ENCODE measurements around the gene C12orf60. TPM values are rescaled to one million over a fixed set of nuclear protein-coding genes. Genes with fewer than 3 reads are reported as not detected.

Gene C12orf60
- polyA plus RNA-seq, 2 of the 4 experiments (the other 2 are of a cell fraction): 2.4 to 5.5 TPM

DNA sequence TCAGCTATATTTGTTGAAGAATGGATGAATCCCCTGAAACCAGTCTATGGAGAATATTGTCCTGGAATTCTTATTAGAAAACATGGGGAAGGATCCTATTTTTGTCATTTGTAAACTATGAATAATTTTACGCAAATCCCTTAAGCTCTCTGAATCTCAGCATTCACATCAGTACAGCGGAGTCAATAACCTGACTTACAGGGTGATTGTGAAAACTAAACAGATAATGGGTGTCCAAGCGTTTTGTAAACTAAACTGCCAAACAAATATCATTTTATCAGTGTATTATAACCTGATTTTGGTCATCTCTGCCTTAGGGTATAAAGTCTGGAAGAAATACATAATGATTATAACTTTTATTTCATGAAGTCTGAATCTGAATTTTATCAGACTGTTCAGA is 29.9 kb downstream of the C12orf60 start:
- DNase-seq (ENCODE audit: low read depth in 1 of 2, low spot score in 1 of 2) (no peak), ATAC-seq (no peak), FAIRE-seq (no peak)
- Histone ChIP-seq H3K4me2 (peak overlapping the region; percentile 70; the same call in 1 of the 3 replicates), H3K9me3 (no peaks in the 10 kb centered on the region), H3K4me3 (no peak overlapping the region), H3K27ac (peak overlapping the region; percentile 77 to 80), H3K4me1 (peaks cover 43% of the 10 kb centered on the region)
- ChIA-PET CTCF (interaction anchor here (1.1 to 3.9 kb wide), 5 partner anchors 8 to 33 kb away, joined by 3 to 22 read pairs (median 6); partner anchors contain the start of gene SMCO3), POLR2A (interaction anchor here (1.4 to 1.7 kb wide), 2 partner anchors 30 to 63 kb away, joined by 3 to 5 read pairs; partner anchors contain the start of genes C12orf60 and WBP11)
- no peak for TF ChIP-seq EHMT2 (IDR thresholded peaks at IDR 0.05; ENCODE audit: low read depth)
- no peak for TF ChIP-seq ZSCAN20 (CRISPR knock-in tag; IDR thresholded peaks at IDR 0.05)
- TF ChIP-seq RFX5 (IDR thresholded peaks at IDR 0.05): no peak
- no peak for TF ChIP-seq FOSL2 (IDR thresholded peaks at IDR 0.05)
- no peak for TF ChIP-seq FOSL2 (CRISPR knock-in tag; IDR thresholded peaks at IDR 0.05)
- no peak for TF ChIP-seq TP53 (CRISPR knock-in tag; IDR thresholded peaks at IDR 0.05)
- no peak for TF ChIP-seq RARB (CRISPR knock-in tag; IDR thresholded peaks at IDR 0.05)
- no peak for TF ChIP-seq ZNF302 (CRISPR knock-in tag; IDR thresholded peaks at IDR 0.05)
- TF ChIP-seq, protein P1, sequence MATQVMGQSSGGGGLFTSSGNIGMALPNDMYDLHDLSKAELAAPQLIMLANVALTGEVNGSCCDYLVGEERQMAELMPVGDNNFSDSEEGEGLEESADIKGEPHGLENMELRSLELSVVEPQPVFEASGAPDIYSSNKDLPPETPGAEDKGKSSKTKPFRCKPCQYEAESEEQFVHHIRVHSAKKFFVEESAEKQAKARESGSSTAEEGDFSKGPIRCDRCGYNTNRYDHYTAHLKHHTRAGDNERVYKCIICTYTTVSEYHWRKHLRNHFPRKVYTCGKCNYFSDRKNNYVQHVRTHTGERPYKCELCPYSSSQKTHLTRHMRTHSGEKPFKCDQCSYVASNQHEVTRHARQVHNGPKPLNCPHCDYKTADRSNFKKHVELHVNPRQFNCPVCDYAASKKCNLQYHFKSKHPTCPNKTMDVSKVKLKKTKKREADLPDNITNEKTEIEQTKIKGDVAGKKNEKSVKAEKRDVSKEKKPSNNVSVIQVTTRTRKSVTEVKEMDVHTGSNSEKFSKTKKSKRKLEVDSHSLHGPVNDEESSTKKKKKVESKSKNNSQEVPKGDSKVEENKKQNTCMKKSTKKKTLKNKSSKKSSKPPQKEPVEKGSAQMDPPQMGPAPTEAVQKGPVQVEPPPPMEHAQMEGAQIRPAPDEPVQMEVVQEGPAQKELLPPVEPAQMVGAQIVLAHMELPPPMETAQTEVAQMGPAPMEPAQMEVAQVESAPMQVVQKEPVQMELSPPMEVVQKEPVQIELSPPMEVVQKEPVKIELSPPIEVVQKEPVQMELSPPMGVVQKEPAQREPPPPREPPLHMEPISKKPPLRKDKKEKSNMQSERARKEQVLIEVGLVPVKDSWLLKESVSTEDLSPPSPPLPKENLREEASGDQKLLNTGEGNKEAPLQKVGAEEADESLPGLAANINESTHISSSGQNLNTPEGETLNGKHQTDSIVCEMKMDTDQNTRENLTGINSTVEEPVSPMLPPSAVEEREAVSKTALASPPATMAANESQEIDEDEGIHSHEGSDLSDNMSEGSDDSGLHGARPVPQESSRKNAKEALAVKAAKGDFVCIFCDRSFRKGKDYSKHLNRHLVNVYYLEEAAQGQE (IDR thresholded peaks at IDR 0.05): no peak
- no peak for TF ChIP-seq HEYL (CRISPR knock-in tag; IDR thresholded peaks at IDR 0.05)
- TF ChIP-seq EHF (CRISPR knock-in tag; IDR thresholded peaks at IDR 0.05): no peak
- TF ChIP-seq, protein P2, sequence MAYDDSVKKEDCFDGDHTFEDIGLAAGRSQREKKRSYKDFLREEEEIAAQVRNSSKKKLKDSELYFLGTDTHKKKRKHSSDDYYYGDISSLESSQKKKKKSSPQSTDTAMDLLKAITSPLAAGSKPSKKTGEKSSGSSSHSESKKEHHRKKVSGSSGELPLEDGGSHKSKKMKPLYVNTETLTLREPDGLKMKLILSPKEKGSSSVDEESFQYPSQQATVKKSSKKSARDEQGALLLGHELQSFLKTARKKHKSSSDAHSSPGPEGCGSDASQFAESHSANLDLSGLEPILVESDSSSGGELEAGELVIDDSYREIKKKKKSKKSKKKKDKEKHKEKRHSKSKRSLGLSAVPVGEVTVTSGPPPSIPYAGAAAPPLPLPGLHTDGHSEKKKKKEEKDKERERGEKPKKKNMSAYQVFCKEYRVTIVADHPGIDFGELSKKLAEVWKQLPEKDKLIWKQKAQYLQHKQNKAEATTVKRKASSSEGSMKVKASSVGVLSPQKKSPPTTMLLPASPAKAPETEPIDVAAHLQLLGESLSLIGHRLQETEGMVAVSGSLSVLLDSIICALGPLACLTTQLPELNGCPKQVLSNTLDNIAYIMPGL (CRISPR knock-in tag; IDR thresholded peaks at IDR 0.05; ENCODE audit: borderline replicate concordance): no peak
- TF ChIP-seq HOXB5 (CRISPR knock-in tag; IDR thresholded peaks at IDR 0.05): no peak
- TF ChIP-seq FOSB (CRISPR knock-in tag; IDR thresholded peaks at IDR 0.05): no peak
- TF ChIP-seq PHF8 (IDR thresholded peaks at IDR 0.05; ENCODE audit: borderline replicate concordance, low read depth): no peak
- TF ChIP-seq, protein P3, sequence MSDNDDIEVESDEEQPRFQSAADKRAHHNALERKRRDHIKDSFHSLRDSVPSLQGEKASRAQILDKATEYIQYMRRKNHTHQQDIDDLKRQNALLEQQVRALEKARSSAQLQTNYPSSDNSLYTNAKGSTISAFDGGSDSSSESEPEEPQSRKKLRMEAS (IDR thresholded peaks at IDR 0.05): no peak
- no peak for TF ChIP-seq NPAS2 (CRISPR knock-in tag; IDR thresholded peaks at IDR 0.05; ENCODE audit: borderline replicate concordance)
- TF ChIP-seq ELK1 (IDR thresholded peaks at IDR 0.05; ENCODE audit: low read depth, low read length): no peak
- no peak for TF ChIP-seq GATA3 (IDR thresholded peaks at IDR 0.05; ENCODE audit: borderline replicate concordance)
- TF ChIP-seq E2F6 (IDR thresholded peaks at IDR 0.05; ENCODE audit: borderline replicate concordance, low read depth): no peak
- WGBS (ENCODE audit: missing lambda C conversion rate): 79% methylated on average over 3 of the region's 3 CpGs
